ENCODE measurements around the gene NOP53. TPM values are rescaled to one million over a fixed set of nuclear protein-coding genes. Genes with fewer than 3 reads are reported as not detected.

The NOP53 gene
- total and polyA plus RNA-seq, 2 of the 13 experiments (the other 11 are each of a cell fraction or from before 2014, with no cell fraction given) = 53.9 to 141 TPM

DNA sequence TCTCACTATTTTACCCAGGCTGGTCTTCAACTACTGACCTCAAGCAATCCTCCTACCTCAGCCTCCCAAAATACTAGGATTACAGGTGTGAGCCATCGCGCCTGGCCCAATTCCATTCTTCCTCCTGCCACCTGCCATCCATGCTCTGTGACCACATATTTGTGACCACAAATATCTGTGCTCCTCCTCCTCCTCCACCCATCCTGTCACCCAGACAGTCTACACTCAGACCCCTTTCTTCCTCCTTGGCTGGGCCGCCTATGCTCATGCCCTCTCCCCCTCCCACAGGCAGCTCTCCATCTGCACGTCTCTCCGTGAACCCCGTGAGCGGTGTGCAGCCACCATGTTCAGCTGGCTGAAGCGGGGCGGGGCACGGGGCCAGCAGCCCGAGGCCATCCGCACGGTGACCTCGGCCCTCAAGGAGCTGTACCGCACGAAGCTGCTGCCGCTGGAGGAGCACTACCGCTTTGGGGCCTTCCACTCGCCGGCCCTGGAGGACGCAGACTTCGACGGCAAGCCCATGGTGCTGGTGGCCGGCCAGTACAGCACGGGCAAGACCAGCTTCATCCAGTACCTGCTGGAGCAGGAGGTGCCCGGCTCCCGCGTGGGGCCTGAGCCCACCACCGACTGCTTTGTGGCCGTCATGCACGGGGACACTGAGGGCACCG is 28.9 kb upstream of the NOP53 start (continued):
- TF ChIP-seq PRDM10 (CRISPR knock-in tag; IDR thresholded peaks at IDR 0.05; ENCODE audit: low read depth) (no peak), HMG20A (CRISPR knock-in tag; IDR thresholded peaks at IDR 0.05; ENCODE audit: borderline replicate concordance) (no peak), ZFP36L2 (CRISPR knock-in tag; IDR thresholded peaks at IDR 0.05) (no peak), HNRNPLL (IDR thresholded peaks at IDR 0.05; ENCODE audit: low read depth, low read length, poor library complexity, severe bottlenecking) (peak; percentile 23), SIN3B (IDR thresholded peaks at IDR 0.05; ENCODE audit: low read length) (no peak), ZGPAT (CRISPR knock-in tag; IDR thresholded peaks at IDR 0.05) (no peak), ZBTB3 (CRISPR knock-in tag; IDR thresholded peaks at IDR 0.05; ENCODE audit: borderline replicate concordance, low read depth) (no peak), SNRNP70 (IDR thresholded peaks at IDR 0.05; ENCODE audit: low read depth, low read length) (no peak)
